RCC 7860 (cell line): Measurements from ENCODE around the gene PRDM15.

Experiments used
- DNase-seq: peaks from one replicate; pipeline ENCODE4 v3.0.0-alpha.2; 2015; ENCODE audit warnings: low spot score
- FAIRE-seq: peaks from 2 replicates; lab custom pipeline; 2012; peaks lifted over from hg19 to GRCh38; lab: Jason Lieb, UNC

PRDM15 gene

GRCh38 chr21:41827951-41828883, 50.9 kb downstream of the PRDM15 start:
- DNase-seq (no peak), FAIRE-seq (no peak)

DNA sequence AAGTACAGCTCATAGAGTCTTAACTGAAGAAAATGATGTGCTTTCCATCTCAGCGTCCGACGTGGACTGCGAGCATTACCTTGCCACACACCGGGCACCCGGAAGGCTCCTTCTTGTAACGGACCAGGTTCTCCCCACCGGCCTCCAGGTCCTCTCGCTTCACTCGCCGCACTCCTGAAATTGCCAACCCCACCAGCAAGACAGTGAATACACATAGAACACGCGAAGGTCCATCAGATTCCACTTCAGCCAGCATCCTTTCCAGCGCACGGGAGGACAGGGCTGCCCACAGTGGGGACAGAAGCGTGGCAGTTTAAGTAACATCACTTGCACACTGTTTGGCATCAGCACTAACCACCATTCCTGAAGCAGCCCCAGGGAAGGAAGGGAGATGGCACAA, 53.3 kb downstream of the PRDM15 start:
- no peak for DNase-seq
- FAIRE-seq: no peak

DNA sequence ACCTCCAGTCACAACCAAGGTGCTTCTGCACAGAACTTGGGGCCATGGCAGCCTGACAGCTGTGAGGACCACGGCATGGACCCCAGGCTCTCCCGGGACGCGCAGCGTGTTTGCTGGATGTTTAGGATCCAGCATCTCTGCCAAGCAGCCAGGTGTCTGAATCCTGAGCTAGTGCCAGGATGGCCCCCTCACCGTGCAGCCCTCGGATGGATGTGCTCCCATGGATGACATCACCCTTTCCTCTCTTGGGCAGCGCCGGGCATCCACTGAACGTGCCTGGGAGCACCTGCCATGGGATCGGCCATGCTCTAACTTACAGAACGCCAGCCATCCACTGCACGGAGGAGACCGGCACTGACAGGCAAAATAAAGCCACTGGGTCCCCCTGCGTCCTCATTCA, 53.9 kb downstream of the PRDM15 start:
- DNase-seq (no peak), FAIRE-seq (no peak)

DNA sequence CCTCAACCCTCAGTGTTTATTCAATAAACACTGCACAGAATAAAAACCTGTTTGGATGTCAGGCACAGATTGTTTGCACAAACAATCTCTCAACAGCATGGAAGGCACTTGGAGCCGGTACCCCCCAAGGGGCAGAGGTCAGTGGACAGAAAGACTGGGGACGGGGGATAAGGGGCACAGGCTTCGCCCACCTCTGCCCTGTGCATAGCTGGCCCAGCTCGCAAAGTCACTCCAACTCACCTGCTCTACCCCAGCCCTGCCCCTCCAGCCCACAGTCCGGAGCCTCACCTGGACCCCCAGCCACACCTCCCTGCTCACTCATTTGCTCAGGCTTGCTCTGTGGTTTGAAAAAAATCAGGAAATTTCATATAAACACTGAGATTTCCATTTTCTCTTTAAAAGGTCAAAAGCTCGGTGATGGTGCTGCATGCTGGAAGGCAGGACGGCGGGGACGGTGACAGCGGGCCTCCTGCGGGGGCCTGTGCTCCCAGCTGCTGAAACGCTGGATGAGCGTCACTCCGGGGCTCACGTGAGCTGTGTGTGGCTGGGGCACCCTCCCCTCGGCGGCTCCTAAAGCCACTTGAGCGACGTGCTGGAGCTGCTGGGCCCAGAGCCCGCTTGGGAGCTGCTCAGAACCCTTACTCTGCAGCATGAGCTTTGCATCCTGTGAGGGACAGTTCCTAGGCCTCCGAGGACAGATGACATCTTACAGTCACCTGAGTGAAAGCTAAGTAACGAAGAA, 54.5 kb downstream of the PRDM15 start:
- FAIRE-seq: no peak
- DNase-seq: no peak

DNA sequence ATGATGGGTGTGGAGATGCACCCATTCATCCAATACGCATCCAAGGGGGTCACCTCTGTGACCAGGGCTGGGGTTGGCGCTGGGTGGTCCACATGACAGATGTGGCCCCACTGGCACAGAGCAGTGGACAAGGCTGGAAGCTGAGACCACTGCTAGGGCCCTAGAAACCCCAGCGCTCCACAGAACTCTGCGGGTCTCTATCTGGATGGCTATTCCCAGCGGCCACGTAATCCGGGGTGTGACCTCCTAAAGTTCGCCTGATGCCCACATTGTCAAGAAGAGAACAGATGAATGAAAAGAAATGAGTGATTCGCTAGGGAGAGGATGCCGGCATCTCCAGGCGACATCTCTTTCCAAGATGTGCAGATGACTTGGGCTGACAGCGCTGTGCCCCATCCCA, 55.2 kb downstream of the PRDM15 start:
- FAIRE-seq (no peak), DNase-seq (no peak)

- no peak for DNase-seq
- no peak for FAIRE-seq
These were observed 56.0 kb downstream of the PRDM15 start for GRCh38 chr21:41823166-41823565.

DNA sequence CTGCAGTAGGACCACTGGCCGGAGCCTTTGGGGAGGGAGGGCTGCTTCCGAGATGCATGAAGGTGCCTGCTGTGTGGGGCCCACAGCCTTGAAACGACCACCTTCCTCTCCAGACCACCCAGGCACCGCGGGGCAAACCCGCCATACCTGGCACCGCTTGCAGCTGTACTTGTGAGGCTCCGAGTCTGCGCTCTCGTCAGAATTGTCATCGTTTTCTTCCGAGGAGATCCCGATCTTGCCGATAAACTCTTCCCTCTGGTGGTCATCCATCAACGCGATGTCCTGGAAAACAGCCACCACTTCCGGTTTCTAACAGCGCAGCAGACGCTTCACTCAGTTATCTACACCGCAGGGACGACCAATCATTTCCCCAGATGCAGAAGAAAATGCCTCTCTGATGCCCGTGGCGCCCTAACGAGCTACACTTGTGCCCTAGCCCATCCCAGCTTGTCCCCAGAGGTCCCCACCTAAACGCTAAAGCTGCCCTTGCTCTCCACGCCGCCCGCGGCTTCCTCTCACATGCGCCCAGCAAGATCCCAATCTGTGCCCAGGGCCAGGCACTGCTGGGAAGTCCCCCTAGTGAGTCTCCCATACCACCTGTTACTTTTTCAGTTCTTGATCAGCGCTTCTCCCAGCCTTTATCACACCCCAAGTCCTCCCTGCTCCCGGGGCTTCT, 57.2 kb downstream of the PRDM15 start:
- no peak for FAIRE-seq
- no peak for DNase-seq

GRCh38 chr21:41821081-41821755, 57.9 kb downstream of the PRDM15 start:
- no peak for FAIRE-seq

DNA sequence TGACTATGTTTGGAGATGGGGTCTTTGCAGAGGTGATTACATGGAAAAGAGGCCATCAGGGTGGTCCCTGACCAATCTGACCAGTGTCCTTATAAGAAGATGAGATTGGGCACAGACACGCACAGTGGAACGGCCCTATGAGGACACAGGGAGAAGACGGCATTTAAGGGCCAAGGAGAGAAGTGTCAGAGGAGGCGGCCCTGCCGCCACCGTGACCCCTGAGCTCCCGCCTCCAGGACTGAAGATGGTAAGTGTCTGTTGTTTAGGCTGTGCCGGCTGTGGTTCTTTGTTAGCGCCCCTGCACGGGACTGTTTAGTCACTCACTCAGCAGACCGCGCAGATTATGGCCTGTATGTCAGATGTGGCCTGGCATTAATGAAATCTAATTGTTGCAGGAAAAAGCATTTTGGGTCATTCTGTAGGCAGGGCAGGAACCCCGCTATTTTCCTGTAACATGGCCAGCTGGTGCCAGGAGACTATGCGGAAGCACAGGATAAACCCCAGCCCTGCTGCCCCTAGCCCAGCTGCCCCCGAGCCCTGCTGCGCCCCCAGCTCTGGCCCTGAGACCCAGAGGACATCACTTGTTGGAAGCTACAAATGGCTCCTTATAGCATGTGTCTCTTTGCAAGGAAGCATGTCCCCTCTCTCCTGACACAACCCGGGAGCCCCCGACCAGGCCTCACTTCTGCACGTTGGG, 58.6 kb downstream of the PRDM15 start:
- DNase-seq (no peak), FAIRE-seq (no peak)

More at GRCh38 chr21:41821081-41821755, 57.9 kb downstream of the PRDM15 start:
- DNase-seq: no peak

GRCh38 chr21:41819856-41820281, 59.3 kb downstream of the PRDM15 start:
- DNase-seq: no peak

DNA sequence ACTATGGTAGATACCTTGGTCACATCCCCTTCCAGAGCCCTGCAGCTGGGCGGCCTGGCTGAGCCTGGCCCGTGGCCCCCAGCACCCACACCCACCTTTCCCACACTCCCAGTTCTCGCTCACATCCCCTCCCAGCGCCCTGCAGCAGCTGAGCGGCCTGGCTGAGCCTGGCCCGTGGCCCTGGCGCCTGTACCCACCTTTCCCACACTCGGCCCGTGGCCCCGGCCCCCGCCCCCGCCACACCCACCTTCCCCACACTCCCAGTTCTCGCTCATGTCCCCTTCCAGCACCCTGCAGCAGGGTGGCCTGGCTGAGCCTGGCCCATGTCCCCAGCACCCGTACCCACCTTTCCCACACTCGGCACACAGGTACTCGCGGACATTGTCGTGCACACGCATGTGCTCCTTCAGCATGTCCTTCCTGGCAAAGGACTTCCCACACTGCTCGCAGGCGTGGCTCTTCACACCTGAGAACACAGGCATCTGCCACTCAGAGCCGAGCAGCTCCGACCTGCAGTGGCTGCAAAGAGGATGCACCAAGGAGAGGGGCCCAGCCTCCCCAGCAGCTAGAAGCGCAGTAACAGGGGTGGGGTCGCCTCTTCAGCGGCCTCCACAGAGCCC, 59.8 kb downstream of the PRDM15 start:
- DNase-seq: no peak
- no peak for FAIRE-seq

More at GRCh38 chr21:41819856-41820281, 59.3 kb downstream of the PRDM15 start:
- FAIRE-seq: no peak

GRCh38 chr21:41817877-41818855, 61.0 kb downstream of the PRDM15 start:
- FAIRE-seq: no peak
- DNase-seq: no peak

DNA sequence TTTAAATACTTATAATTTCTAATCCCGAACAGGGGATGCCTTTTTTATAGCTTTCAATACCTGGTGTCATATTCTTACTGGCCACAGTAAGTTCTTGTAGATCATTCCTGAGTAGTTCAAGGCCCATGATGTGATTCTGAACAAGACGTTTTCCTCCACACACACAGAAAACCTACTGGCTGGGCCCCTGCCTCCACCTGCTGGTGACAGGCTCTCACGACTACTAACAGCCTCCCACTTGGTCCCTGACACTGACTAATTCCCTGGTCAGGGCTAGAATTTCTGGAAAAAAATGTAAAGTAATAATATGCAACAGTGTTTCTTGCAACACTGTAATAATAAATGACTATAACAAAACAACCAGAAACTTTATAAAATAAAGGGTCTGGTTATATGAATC, 61.9 kb downstream of the PRDM15 start:
- peak; percentile 60 for DNase-seq
- peak; percentile 65 for FAIRE-seq

DNA sequence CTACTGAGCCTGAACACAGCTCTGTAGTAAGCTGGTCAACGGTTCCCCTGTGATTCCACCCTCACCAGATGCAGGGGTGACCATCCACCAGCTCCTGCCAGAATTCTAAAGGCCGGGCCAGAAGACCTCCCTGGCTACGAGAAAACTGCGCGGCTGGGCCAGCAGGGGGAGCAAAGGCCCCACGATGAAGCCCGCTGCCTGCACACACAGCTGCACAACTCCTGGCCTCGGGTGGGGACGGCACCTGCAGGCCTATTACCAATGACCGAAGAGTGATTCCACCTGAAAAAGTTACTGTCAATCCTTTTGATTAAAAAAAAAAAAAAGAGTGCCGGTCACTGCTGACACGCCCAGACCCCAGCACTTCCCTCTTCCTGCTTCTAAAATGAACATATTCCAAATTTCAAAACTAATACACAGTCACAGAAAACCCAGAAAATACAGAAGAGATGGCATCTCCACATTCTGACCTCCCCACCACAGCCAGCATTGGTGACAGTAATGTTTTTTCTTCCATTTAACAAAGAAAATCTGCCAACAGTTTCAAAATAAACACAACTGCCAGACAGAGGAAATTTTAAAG, 62.5 kb downstream of the PRDM15 start:
- peak; percentile 12 for DNase-seq
- FAIRE-seq: no peak

- FAIRE-seq (no peak), DNase-seq (no peak)
These were observed 63.2 kb downstream of the PRDM15 start for GRCh38 chr21:41815652-41816582.

DNA sequence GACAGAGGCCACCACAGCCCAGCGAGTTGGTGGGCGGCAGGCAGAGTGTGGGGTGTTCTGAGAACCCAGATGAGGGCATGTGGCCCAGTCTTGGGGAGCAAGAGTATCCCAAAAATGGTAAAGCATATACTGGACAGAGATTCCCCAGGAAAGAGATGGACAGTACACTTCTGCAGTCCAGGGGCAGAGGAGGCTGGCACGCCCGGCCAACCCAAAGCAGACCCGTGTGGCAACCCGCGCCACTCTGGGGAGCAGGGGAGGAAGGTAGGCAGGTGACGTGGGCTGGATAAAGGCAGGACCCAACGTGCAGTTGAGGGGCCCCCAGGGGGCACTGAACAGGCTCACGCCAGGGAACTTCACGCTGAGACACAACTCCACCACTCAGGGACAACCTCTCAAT, 65.9 kb downstream of the PRDM15 start:
- DNase-seq (no peak), FAIRE-seq (no peak)

GRCh38 chr21:41812679-41813078, 66.5 kb downstream of the PRDM15 start:
- no peak for FAIRE-seq
- DNase-seq: no peak
